Dermis blood vessel endothelial cell (primary cell): ENCODE results near the gene EFTUD2. TPM values are rescaled to one million over a fixed set of nuclear protein-coding genes. Genes with fewer than 3 reads are reported as not detected.

ENCODE experiments used
- DNase-seq: peaks from one replicate; pipeline ENCODE4 v3.0.0; 2010
- total RNA-seq: library from RNA; depleted of rRNA; stranded (reverse); fragments of >200 nt; gene quantifications from 2 replicates; pipeline ENCODE4 v1.2.3, GENCODE V29; 2014

The EFTUD2 gene
- total RNA-seq, 1 donor from 2014 or later = 154 TPM

- DNase-seq = no peak
Measured at GRCh38 chr17:44887016-44887415, 12.2 kb downstream of the EFTUD2 start.

- no peak for DNase-seq
Measured at GRCh38 chr17:44884941-44885340, 14.3 kb downstream of the EFTUD2 start.

GRCh38 chr17:44881145-44881544 lies 18.1 kb downstream of the EFTUD2 start:
- no peak for DNase-seq

GRCh38 chr17:44880062-44880461 lies 19.2 kb downstream of the EFTUD2 start:
- DNase-seq = no peak

GRCh38 chr17:44879376-44879775 lies 19.9 kb downstream of the EFTUD2 start:
- DNase-seq = no peak

- DNase-seq = peak; percentile 63
Measured at GRCh38 chr17:44878627-44879221, 20.5 kb downstream of the EFTUD2 start.

- no peak for DNase-seq
Measured at GRCh38 chr17:44877121-44877520, 22.1 kb downstream of the EFTUD2 start.

GRCh38 chr17:44875761-44876160 lies 23.5 kb downstream of the EFTUD2 start:
- DNase-seq = no peak

GRCh38 chr17:44872131-44872768 lies 27.0 kb downstream of the EFTUD2 start:
- DNase-seq = peak; percentile 61

GRCh38 chr17:44871556-44871955 lies 27.7 kb downstream of the EFTUD2 start:
- DNase-seq = no peak

GRCh38 chr17:44867841-44868240 lies 31.4 kb downstream of the EFTUD2 start:
- no peak for DNase-seq

GRCh38 chr17:44865931-44866330 lies 33.3 kb downstream of the EFTUD2 start:
- DNase-seq = no peak

- DNase-seq = peak; percentile 89
Measured at GRCh38 chr17:44865231-44865660, 34.0 kb downstream of the EFTUD2 start.

- DNase-seq = no peak
Measured at GRCh38 chr17:44864831-44865230, 34.4 kb downstream of the EFTUD2 start.

- peak; percentile 83 for DNase-seq
Measured at GRCh38 chr17:44863061-44863918, 36.0 kb downstream of the EFTUD2 start.

GRCh38 chr17:44862278-44862914 lies 36.8 kb downstream of the EFTUD2 start:
- DNase-seq = peak; percentile 15

GRCh38 chr17:44859701-44860100 lies 39.5 kb downstream of the EFTUD2 start:
- DNase-seq = no peak

GRCh38 chr17:44854192-44854591 lies 45.1 kb downstream of the EFTUD2 start:
- no peak for DNase-seq

- no peak for DNase-seq
Measured at GRCh38 chr17:44850612-44851011, 48.6 kb downstream of the EFTUD2 start.

- DNase-seq = no peak
Measured at GRCh38 chr17:44850025-44850424, 49.2 kb downstream of the EFTUD2 start.

GRCh38 chr17:44848961-44849489 lies 50.2 kb downstream of the EFTUD2 start:
- no peak for DNase-seq

- DNase-seq = no peak
Measured at GRCh38 chr17:44848257-44848795, 50.9 kb downstream of the EFTUD2 start.

- no peak for DNase-seq
Measured at GRCh38 chr17:44847586-44847985, 51.7 kb downstream of the EFTUD2 start, which contains the start of gene HIGD1B. TSS of gene HIGD1B (plus strand) at chr17:44847883. CDS start at chr17:44848153, 270 bp downstream.
